AG09319 (cell line): Measurements from ENCODE around the gene TTLL5.

Experiments
- DNase-seq: peaks from one replicate; pipeline ENCODE4 v3.0.0-alpha.2; 2010; ENCODE audit warnings: low read depth; ENCODE audit errors: extremely low read depth
- TF ChIP-seq, protein P1 (sequence below): IDR thresholded peaks from 2 replicates; pipeline ENCODE4 v1.5.1; 2011; ENCODE audit warnings: low read depth, mild to moderate bottlenecking, inconsistent platforms, low read length, moderate library complexity

The TTLL5 gene

DNA sequence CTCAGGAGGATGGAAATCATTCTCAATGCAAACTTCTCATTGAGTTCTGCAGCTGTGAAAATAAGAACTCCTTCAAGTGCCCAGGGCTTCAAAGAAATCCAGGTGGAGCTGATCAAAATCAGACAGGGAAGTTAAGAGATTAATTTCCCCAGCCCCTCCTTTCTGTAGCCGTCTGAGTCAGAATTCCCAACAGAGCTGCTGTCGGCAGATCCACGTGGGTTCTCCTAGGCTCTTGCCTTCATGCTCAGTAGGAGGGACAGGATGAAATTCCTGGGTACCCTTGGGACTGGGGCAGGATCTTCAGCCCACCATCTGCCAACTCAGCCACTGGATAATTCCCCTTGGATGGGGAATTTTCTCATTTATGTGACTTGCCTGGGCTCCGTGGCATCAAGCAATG, 307.4 kb downstream of the TTLL5 start:
- TF ChIP-seq, protein P1, sequence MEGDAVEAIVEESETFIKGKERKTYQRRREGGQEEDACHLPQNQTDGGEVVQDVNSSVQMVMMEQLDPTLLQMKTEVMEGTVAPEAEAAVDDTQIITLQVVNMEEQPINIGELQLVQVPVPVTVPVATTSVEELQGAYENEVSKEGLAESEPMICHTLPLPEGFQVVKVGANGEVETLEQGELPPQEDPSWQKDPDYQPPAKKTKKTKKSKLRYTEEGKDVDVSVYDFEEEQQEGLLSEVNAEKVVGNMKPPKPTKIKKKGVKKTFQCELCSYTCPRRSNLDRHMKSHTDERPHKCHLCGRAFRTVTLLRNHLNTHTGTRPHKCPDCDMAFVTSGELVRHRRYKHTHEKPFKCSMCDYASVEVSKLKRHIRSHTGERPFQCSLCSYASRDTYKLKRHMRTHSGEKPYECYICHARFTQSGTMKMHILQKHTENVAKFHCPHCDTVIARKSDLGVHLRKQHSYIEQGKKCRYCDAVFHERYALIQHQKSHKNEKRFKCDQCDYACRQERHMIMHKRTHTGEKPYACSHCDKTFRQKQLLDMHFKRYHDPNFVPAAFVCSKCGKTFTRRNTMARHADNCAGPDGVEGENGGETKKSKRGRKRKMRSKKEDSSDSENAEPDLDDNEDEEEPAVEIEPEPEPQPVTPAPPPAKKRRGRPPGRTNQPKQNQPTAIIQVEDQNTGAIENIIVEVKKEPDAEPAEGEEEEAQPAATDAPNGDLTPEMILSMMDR = no peak
- no peak for DNase-seq

DNA sequence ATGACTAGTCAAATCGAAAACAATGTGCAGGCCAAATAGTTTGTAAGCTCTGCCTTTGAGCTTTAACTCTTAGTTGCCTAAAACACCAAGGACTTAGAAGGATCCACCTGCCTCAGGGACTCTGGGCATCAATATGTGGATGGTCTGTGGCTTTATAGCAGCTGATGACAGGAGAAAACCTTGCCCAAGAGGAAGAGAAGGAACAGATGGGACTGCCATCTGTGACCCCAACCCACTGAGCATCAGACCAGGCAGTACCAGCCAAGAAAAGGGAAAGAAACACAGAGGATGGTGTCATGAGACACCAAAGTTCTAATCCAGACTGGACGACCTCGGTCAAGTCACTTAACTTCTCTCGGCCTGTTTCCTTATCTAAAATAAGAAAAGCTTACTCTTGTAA, 308.1 kb downstream of the TTLL5 start:
- DNase-seq = no peak
- TF ChIP-seq, protein P1 = no peak

DNA sequence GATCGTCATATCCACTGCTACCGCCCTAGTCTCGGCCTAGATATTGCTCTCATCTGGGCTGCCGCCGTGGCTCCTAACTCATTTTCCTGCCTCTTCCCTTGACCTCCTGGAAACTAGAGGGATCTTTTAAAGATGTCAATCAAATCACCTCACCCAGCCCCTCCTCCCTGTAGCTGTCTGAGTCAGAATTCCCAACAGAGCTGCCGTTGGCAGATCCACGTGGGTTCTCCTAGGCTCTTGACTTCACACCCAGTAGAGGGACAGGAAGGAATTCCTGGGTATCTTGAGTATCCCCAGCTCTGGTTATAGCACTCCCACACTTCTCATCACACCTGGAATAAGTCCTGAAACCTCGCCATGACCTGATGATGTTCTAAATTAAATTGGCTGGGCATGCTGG, 308.8 kb downstream of the TTLL5 start:
- DNase-seq = no peak
- TF ChIP-seq, protein P1 = no peak

DNA sequence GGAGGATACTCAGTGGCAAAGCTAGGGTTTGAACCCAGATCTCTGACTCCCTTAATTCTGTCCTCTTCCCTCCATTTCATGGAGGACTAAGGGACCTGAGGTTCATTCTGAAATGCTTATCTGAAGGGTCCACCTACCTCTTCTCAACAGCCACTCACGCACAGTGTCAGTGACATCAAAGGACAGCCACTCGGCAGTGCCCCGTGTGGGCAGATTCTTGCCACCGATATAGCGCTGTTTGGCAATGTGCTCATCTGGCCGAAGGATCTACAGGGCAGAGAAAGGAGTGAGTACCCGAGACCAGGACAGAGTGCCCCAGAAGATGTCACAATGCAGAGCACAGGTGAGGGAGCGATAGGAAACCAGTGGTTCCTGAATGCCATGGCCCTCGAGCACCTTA, 309.9 kb downstream of the TTLL5 start:
- TF ChIP-seq, protein P1 = no peak
- DNase-seq = no peak

DNA sequence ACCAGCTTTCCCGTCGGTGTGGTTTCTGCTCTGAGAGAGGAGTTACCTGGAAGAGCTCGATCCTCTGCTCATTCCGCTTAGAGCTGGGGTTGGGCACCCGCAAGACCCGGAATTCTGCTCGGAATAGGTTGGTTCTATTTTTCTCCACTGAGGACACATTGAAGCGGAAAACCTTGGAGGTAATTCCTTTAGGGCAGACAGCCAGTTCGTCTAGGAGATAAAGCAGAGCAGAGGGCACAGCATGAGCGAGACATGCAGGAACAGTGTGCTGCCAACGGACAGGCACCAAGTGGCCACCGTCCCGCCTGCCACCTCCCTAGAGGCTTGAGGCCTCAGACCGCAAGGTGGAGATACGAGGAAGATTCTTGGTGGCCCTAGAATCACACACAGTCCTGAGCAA, 310.5 kb downstream of the TTLL5 start:
- TF ChIP-seq, protein P1 = no peak
- DNase-seq = no peak

DNA sequence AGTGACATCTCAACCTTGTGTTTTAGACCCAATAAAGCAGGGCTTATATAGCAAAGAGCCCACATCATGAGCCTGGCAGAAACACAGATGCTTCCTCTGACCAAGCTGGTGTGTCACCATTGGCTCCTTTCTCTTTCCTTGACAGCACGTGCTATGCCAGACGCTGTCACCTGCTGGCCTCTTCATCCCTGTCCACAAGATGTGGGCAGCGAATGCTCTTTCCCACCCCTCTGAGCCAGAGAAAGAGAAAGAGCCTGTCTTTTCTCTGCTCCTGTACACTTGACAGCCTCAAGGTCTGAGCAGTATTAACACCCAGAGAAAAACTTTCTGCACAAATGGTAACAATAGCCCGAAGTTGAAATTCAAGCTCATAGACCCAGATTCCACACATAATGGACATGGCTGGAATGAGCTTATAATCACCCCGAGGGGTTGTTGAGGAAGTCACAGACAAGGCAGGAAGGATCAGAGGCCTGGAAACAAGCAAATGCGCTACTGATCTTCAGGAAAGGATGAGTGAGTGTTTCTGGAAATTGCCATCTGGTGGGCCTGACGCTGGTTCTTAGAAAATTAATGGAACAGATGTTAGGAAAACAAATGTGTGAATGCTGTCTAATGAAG, 311.9 kb downstream of the TTLL5 start:
- TF ChIP-seq, protein P1 = no peak
- no peak for DNase-seq

DNA sequence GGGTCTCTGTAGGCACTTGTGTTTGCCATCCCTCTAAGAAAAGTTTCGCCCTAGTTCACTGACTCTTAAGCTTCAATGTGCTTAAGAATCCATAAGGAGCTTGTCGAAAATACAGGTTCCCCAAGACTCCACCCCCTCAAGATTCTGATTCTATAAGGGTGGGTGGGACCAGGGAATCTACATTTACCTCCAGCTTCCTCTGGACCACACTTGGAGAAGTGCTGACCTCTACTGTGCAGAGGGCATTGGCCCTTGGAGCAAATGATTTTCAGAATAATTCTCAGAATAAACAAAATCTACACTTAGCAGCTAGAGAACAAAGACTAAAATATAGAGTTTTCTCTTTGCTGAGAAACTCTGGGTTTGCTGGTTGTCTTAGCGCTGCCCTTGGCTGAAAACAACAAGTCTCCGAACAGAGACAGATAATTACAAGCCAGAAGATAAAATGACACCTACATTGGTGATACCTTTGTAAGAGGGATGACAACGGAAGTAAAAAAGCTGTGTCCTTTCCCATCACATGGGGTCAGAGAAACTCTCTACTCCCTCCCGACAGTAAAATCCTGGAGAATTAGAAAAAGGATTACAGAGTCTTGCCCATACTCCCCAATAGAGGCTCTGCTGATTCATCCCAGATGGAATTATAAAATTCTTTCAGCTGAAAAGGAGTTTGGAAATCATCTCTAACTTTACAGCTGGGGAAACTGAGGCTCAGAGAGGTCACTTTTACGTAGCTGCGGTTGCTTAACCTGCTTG, 316.0 kb downstream of the TTLL5 start:
- no peak for DNase-seq
- TF ChIP-seq, protein P1 = no peak
